Stimulated activated naive CD8-positive, alpha-beta T cell treated with anti-CD3 and anti-CD28 coated beads, Interleukin-15, Interleukin-2, amounts not matched to agents 100 ng/mL and 50 ng/mL, for 24 hours (primary cell): Measurements from ENCODE around the gene LBX1.

Experiments used
- H3K27ac Mint-ChIP-seq: one replicate; pipeline ENCODE4 v1.8.0; 2021; ENCODE audit warnings: mild to moderate bottlenecking, mixed read lengths
- H3K27me3 Mint-ChIP-seq: one replicate; pipeline ENCODE4 v1.8.0; 2021; ENCODE audit warnings: mixed read lengths
- H3K36me3 Mint-ChIP-seq: one replicate; pipeline ENCODE4 v1.8.0; 2021; ENCODE audit warnings: low read depth, mixed read lengths
- H3K4me1 Mint-ChIP-seq: one replicate; pipeline ENCODE4 v1.8.0; 2021; ENCODE audit warnings: low read depth, mixed read lengths
- H3K4me3 Mint-ChIP-seq: one replicate; pipeline ENCODE4 v1.8.0; 2021; ENCODE audit warnings: mild to moderate bottlenecking, mixed read lengths
- H3K9me3 Mint-ChIP-seq: one replicate; pipeline ENCODE4 v1.8.0; 2021; ENCODE audit warnings: mixed read lengths

The LBX1 gene

GRCh38 chr10:101224060-101224909, 5.0 kb downstream of the LBX1 start:
- Mint-ChIP-seq H3K4me1 (peaks cover 39% of the 10 kb centered on the region), H3K9me3 (no peaks in the 10 kb centered on the region), H3K36me3 (no peaks in the 10 kb centered on the region), H3K27me3 (peaks cover 82% of the 10 kb centered on the region), H3K4me3 (peak overlapping the region; percentile 10), H3K27ac (no peak overlapping the region)

- no peaks in the 10 kb centered on the region for H3K9me3 Mint-ChIP-seq
- no peak overlapping the region for H3K27ac Mint-ChIP-seq
- peak overlapping the region; percentile 22 for H3K4me3 Mint-ChIP-seq
- H3K27me3 Mint-ChIP-seq, result peaks cover 86% of the 10 kb centered on the region
- no peaks in the 10 kb centered on the region for H3K36me3 Mint-ChIP-seq
- H3K4me1 Mint-ChIP-seq, result peaks cover 39% of the 10 kb centered on the region
Observed at GRCh38 chr10:101223274-101224059, 5.8 kb downstream of the LBX1 start.

GRCh38 chr10:101222683-101223273, 6.5 kb downstream of the LBX1 start:
- Mint-ChIP-seq H3K4me1 (peaks cover 37% of the 10 kb centered on the region), H3K4me3 (peak overlapping the region; percentile 55), H3K27me3 (peaks cover 86% of the 10 kb centered on the region), H3K9me3 (no peaks in the 10 kb centered on the region), H3K36me3 (no peaks in the 10 kb centered on the region), H3K27ac (no peak overlapping the region)

DNA sequence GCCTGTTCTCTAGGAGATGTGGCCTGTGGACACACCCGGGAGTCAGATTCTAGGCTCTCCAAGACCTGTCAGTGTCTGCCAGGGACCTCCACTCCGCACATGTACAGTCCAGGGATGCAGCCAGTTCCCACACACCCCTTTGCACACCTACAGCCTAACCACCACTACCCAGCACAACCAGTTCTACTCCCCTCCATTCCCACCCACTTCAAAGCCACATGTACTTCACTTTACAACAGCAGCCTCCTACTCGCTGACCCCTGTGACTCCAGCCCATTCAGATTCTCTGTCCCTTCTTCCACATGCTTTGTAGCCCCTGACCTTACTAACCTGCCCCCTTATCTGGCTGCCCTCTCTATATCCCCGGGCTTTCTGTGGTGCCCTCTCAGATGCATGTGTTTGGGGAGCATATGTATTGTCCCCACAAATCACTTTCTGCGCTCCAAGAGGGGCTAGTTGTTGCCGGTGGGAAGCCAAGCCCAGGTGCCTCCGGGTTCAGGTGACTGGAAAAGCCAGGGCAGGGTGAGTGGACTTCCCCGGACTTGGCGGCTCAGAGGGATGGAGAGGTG, 7.2 kb downstream of the LBX1 start:
- Mint-ChIP-seq H3K4me3 (no peak overlapping the region), H3K36me3 (no peaks in the 10 kb centered on the region), H3K9me3 (no peaks in the 10 kb centered on the region), H3K27me3 (peaks cover 88% of the 10 kb centered on the region), H3K4me1 (peaks cover 38% of the 10 kb centered on the region), H3K27ac (no peak overlapping the region)

- Mint-ChIP-seq H3K4me3 (no peak overlapping the region), H3K9me3 (no peaks in the 10 kb centered on the region), H3K36me3 (no peaks in the 10 kb centered on the region), H3K4me1 (peaks cover 41% of the 10 kb centered on the region), H3K27ac (no peak overlapping the region), H3K27me3 (peaks cover 90% of the 10 kb centered on the region)
Observed at GRCh38 chr10:101221549-101221948, 7.7 kb downstream of the LBX1 start.

GRCh38 chr10:101219946-101220451, 9.3 kb downstream of the LBX1 start:
- peaks cover 85% of the 10 kb centered on the region for H3K27me3 Mint-ChIP-seq

DNA sequence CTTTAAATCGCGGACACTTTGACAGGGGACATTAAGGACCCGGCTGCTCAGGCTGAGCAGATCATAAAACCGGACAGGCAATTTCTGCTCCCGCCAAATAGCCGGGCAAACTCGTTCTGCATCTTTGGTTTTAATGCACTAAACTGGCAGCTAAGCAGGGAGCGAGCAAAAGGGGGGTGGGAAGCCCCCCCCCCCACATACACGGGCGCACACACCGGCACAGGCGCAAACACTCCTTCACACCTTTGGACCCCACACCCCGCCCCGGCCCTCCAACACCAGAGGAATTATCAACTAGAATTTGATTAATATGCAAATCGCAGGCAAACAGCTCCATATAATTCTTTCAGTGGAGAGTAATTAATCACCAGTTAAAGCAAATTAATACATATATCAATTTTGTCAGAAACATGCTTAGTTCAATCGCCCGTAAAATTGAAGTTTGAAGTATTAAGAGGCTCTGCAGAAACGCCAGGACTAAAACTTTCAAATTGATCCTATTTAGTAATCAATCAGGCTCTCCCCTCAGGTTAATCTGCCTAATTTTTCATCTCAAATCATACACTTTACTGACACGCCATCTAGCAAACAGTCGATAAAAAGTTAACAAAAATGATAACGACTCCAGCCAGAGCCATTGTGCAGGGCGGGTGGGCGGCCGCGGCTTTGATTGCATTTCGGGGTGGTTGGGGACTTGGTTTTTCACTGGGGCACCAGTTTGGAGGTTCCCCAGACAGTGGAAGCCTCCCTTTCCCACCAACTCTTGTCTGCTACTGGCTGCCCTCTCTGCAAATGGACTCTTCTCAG, 9.9 kb downstream of the LBX1 start:
- H3K27me3 Mint-ChIP-seq, result peaks cover 88% of the 10 kb centered on the region
- no peak overlapping the region for H3K4me3 Mint-ChIP-seq
- peaks cover 37% of the 10 kb centered on the region for H3K4me1 Mint-ChIP-seq
- H3K36me3 Mint-ChIP-seq, result no peaks in the 10 kb centered on the region
- H3K27ac Mint-ChIP-seq, result no peak overlapping the region
- H3K9me3 Mint-ChIP-seq, result no peaks in the 10 kb centered on the region

More at GRCh38 chr10:101219946-101220451, 9.3 kb downstream of the LBX1 start:
- no peak overlapping the region for H3K27ac Mint-ChIP-seq
- H3K4me1 Mint-ChIP-seq, result peaks cover 36% of the 10 kb centered on the region
- no peaks in the 10 kb centered on the region for H3K36me3 Mint-ChIP-seq
- H3K4me3 Mint-ChIP-seq, result no peak overlapping the region
- H3K9me3 Mint-ChIP-seq, result no peaks in the 10 kb centered on the region

DNA sequence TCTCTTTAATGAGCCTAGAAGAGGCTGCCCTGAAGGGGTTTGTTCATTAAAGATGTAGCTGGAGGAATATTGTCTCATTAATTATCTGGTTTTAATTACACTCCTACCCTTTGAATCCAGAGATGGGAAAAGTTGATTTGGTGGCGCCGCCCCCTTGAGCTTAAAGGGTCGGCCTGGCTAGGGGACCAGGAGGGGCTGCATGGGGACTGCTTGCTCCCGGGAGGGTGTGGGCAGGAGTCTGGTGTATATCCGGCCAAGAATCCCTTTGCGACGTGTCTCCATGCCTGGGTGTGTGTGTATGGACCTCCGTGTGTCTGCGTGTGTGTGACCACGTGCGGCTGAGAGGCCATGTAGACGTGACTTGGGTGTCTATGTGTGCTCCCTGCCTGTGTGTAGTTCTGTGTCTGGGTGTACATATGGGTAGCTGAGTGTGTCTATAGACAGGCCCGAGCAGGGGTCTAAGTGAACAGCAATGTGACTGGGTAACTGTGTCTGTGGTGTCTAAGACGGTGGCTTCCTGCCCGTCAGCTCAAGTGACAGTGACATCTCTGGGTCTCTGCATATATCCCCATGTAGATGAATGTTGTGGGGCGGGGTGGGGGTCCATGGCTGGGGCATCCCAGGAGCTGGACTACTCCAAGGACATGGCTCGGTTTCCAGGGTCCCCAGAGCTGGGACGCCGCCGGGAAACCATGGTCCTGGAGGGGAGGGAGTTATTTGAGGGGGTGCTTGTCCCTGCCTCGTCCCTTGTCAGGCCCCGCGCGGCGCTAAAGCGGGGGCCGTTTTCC, 10.7 kb downstream of the LBX1 start:
- Mint-ChIP-seq H3K4me3 (peak overlapping the region; percentile 11), H3K27ac (peak overlapping the region; percentile 9), H3K9me3 (no peaks in the 10 kb centered on the region), H3K36me3 (no peaks in the 10 kb centered on the region), H3K27me3 (peaks cover 89% of the 10 kb centered on the region), H3K4me1 (peaks cover 41% of the 10 kb centered on the region)

- H3K9me3 Mint-ChIP-seq, result no peaks in the 10 kb centered on the region
- no peak overlapping the region for H3K27ac Mint-ChIP-seq
- peaks cover 39% of the 10 kb centered on the region for H3K4me1 Mint-ChIP-seq
- no peaks in the 10 kb centered on the region for H3K36me3 Mint-ChIP-seq
- H3K4me3 Mint-ChIP-seq, result no peak overlapping the region
- peaks cover 86% of the 10 kb centered on the region for H3K27me3 Mint-ChIP-seq
Observed at GRCh38 chr10:101217450-101218281, 11.6 kb downstream of the LBX1 start.

GRCh38 chr10:101217044-101217425, 12.2 kb downstream of the LBX1 start:
- H3K27me3 Mint-ChIP-seq, result peaks cover 86% of the 10 kb centered on the region
- peaks cover 39% of the 10 kb centered on the region for H3K4me1 Mint-ChIP-seq
- no peaks in the 10 kb centered on the region for H3K9me3 Mint-ChIP-seq
- peak overlapping the region; percentile 65 for H3K4me3 Mint-ChIP-seq
- H3K36me3 Mint-ChIP-seq, result no peaks in the 10 kb centered on the region
- no peak overlapping the region for H3K27ac Mint-ChIP-seq

DNA sequence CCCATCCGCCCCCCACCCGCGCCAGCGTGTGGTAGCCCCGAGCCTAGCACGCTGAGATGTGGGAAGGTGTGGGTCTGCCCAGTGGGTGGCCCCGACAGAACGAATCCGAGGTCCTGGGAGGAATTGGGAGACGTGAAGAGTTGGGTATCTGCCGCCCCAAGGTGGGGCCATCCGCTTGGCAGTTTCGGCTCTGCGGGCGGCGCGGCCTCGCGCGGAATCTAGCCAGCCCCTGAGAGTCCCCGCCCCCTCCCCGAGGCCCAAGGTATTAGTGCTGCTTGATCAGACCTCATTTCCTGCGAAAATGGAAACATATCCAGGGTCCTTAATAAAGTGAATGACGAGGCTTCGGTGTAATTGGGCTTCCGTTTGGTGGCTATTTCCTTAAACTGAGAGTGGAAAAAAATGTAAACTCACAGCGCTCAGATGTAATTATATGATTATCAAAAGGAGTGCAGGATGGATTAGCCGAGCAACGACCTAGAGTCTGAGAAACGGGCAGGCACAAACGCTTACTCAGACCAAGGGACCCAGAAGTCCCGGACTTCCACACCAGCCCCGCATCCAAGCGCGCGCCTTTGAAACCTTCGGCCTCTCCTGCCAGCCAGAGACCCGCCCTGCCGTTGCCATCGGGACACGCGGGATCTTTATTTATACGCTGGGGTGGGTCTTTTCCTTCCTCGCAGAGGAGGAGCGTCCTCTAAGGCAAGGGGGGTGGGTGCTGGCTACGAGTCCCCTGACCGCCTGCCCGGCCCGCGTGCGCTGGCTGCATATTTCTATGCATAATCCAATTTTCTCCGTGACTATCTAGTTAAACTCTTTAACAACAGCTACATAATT, 12.8 kb downstream of the LBX1 start:
- H3K36me3 Mint-ChIP-seq, result no peaks in the 10 kb centered on the region
- H3K27ac Mint-ChIP-seq, result no peak overlapping the region
- no peaks in the 10 kb centered on the region for H3K9me3 Mint-ChIP-seq
- peak overlapping the region; percentile 65 for H3K4me3 Mint-ChIP-seq
- H3K4me1 Mint-ChIP-seq, result peaks cover 39% of the 10 kb centered on the region
- peaks cover 86% of the 10 kb centered on the region for H3K27me3 Mint-ChIP-seq
